IMR-90 (cell line): ENCODE results near the gene CLMP. TPM values are rescaled to one million over a fixed set of nuclear protein-coding genes. Genes with fewer than 3 reads are reported as not detected.

Experiments used
- ATAC-seq: fragments of 200-7000 bp; cut with Tn5 transposase; 2 replicates; pipeline ENCODE4 v1.9.1; 2020; ENCODE audit warnings: low read depth, mild to moderate bottlenecking, moderate library complexity
- BruUV-seq: library from RNA; stranded (reverse); fragments of 400-500 nt; replicated peaks from 2 replicates; lab custom pipeline; 2021; lab: Mats Ljungman, UMichigan
- CTCF ChIA-PET: fragments of 300-600 bp; formaldehyde crosslinking; extraction: SDS; loops from one replicate; lab custom pipeline; 2021; ENCODE audit warnings: antibody characterized with exemption; lab: Yijun Ruan, JAX
- POLR2A ChIA-PET: fragments of 300-600 bp; sonication (Branson Sonifier 250); formaldehyde crosslinking; loops from one replicate; lab custom pipeline; 2022; ENCODE audit warnings: antibody characterized with exemption; ENCODE audit not compliant: unreplicated experiment; lab: Charles Lee
- DNase-seq: peaks from one replicate; pipeline ENCODE4 v3.0.0; 2013
- H2AFZ ChIP-seq: replicated peaks from 2 replicates; pipeline ENCODE3; 2013; ENCODE audit warnings: low read length, mild to moderate bottlenecking; ENCODE audit not compliant: poor library complexity
- H2AK5ac ChIP-seq: 2 replicates; pipeline ENCODE4 v1.6.1; 2013; ENCODE audit warnings: low read depth, low read length, inconsistent platforms
- H2AK9ac ChIP-seq: replicated peaks from 2 replicates; pipeline ENCODE3; 2013; ENCODE audit warnings: mild to moderate bottlenecking, low read depth, low read length, moderate library complexity; ENCODE audit not compliant: poor library complexity
- H2BK120ac ChIP-seq: 2 replicates; pipeline ENCODE4 v1.6.1; 2013; ENCODE audit warnings: low read depth, low read length, inconsistent platforms
- H2BK15ac ChIP-seq: 3 replicates; pipeline ENCODE4 v1.6.1; 2013; ENCODE audit warnings: low read depth, low read length, inconsistent platforms
- H2BK20ac ChIP-seq: 2 replicates; pipeline ENCODE4 v1.6.1; 2013; ENCODE audit warnings: low read depth, mild to moderate bottlenecking, inconsistent platforms, low read length, moderate library complexity
- H2BK5ac ChIP-seq: 2 replicates; pipeline ENCODE4 v1.6.1; 2013; ENCODE audit warnings: mild to moderate bottlenecking, low read depth, low read length, inconsistent platforms; ENCODE audit not compliant: poor library complexity, severe bottlenecking
- H3K14ac ChIP-seq: replicated peaks from 2 replicates; pipeline ENCODE4 v1.6.1; 2013; ENCODE audit warnings: low read depth, low read length, inconsistent platforms
- H3K18ac ChIP-seq: 2 replicates; pipeline ENCODE4 v1.6.1; 2013; ENCODE audit warnings: low read depth, low read length, control low read depth
- H3K23ac ChIP-seq: 2 replicates; pipeline ENCODE4 v1.6.1; 2013; ENCODE audit warnings: low read depth, low read length, inconsistent platforms
- H3K27ac ChIP-seq: 2 replicates; pipeline ENCODE4 v1.5.1; 2013; ENCODE audit warnings: mild to moderate bottlenecking, control low read depth, low read length; ENCODE audit not compliant: insufficient read depth
- H3K27me3 ChIP-seq: 2 replicates; pipeline ENCODE4 v1.6.1; 2013; ENCODE audit warnings: low read length; ENCODE audit not compliant: control insufficient read depth, insufficient read depth
- H3K36me3 ChIP-seq: 2 replicates; pipeline ENCODE4 v1.6.1; 2013; ENCODE audit warnings: low read length, mixed read lengths; ENCODE audit not compliant: control insufficient read depth, insufficient read depth
- H3K4ac ChIP-seq: 2 replicates; pipeline ENCODE4 v1.6.1; 2013; ENCODE audit warnings: low read depth, low read length, inconsistent platforms
- H3K4me1 ChIP-seq: 2 replicates; pipeline ENCODE4 v1.6.1; 2013; ENCODE audit warnings: low read length, mixed read lengths; ENCODE audit not compliant: control insufficient read depth, insufficient read depth
- H3K4me2 ChIP-seq: 2 replicates; pipeline ENCODE4 v1.6.1; 2013; ENCODE audit warnings: low read depth, mild to moderate bottlenecking, control low read depth, low read length, moderate library complexity
- H3K4me3 ChIP-seq: 2 replicates; pipeline ENCODE4 v1.5.1; 2013; ENCODE audit warnings: low read depth, mild to moderate bottlenecking, control low read depth, low read length, moderate library complexity; ENCODE audit not compliant: insufficient read depth
- H3K56ac ChIP-seq: 2 replicates; pipeline ENCODE4 v1.6.1; 2013; ENCODE audit warnings: low read length, inconsistent platforms; ENCODE audit not compliant: insufficient read depth; ENCODE audit errors: extremely low read depth
- H3K79me1 ChIP-seq, 2 experiments: 2 replicates each; pipeline ENCODE4 v1.6.1; 2013; ENCODE audit warnings: low read length in 2 of 2, inconsistent platforms in 1 of 2, low read depth in 1 of 2
- H3K9ac ChIP-seq: 2 replicates; pipeline ENCODE4 v1.6.1; 2013; ENCODE audit warnings: low read depth, low read length, control low read depth
- H3K9me1 ChIP-seq: 2 replicates; pipeline ENCODE4 v1.6.1; 2013; ENCODE audit warnings: low read length, inconsistent platforms; ENCODE audit not compliant: insufficient read depth
- H3K9me3 ChIP-seq: 2 replicates; pipeline ENCODE4 v1.6.1; 2013; ENCODE audit warnings: low read length; ENCODE audit not compliant: control insufficient read depth, insufficient read depth
- H4K20me1 ChIP-seq: 2 replicates; pipeline ENCODE4 v1.6.1; 2013; ENCODE audit warnings: low read length, inconsistent platforms; ENCODE audit not compliant: insufficient read depth
- H4K5ac ChIP-seq: 2 replicates; pipeline ENCODE4 v1.6.1; 2013; ENCODE audit warnings: mild to moderate bottlenecking, low read depth, low read length, control low read depth
- H4K8ac ChIP-seq, 2 experiments: 2 replicates each; pipeline ENCODE4 v1.6.1; 2013; ENCODE audit warnings: low read depth in 2 of 2, low read length in 2 of 2, control low read depth in 1 of 2, inconsistent platforms in 1 of 2
- H4K91ac ChIP-seq: 2 replicates; pipeline ENCODE4 v1.6.1; 2013; ENCODE audit warnings: low read depth, low read length, inconsistent platforms; ENCODE audit not compliant: insufficient read depth
- CEBPB ChIP-seq: IDR thresholded peaks from 2 replicates; pipeline ENCODE4 v1.6.1; 2012; ENCODE audit warnings: low read depth, low read length, improper control_type of control experiment
- MAFK ChIP-seq: IDR thresholded peaks from 2 replicates; pipeline ENCODE4 v1.6.1; 2012; ENCODE audit warnings: low read depth, low read length, improper control_type of control experiment
- WGBS, 2 experiments: methylation state at CpG; one replicate each; pipeline versions ENCODE4 v1.1.5 to v1.1.7; 2013; ENCODE audit warnings: missing lambda C conversion rate in 2 of 2; ENCODE audit not compliant: insufficient read length in 1 of 2; ENCODE audit errors: extremely low coverage in 2 of 2; 5-methylcytosine and 5-hydroxymethylcytosine counted together
- dilution Hi-C: fragments of 300-500 bp; cut with HindIII; formaldehyde crosslinking; loops from one replicate; pipeline ENCODE4 v1.14.3; 2018; ENCODE audit warnings: low sequenced_read_pairs; ENCODE audit not compliant: unreplicated experiment
- in situ Hi-C: fragments of 300-500 bp; cut with MboI; formaldehyde crosslinking; loops from 3 replicates; pipeline ENCODE4 v1.14.3; 2019; ENCODE audit warnings: low sequenced_read_pairs, inconsistent platforms, mixed read lengths
- intact Hi-C: fragments of 100-400 bp; cut with micrococcal nuclease; formaldehyde crosslinking; loops from 2 replicates; pipeline ENCODE4 v1.10.0; 2022
- polyA plus RNA-seq, 3 experiments: library from polyadenylated mRNA; depleted of rRNA; stranded (reverse); fragments of >200 nt; gene quantifications; 2 replicates each; pipeline ENCODE4 v1.2.3, GENCODE V29; 2012; ENCODE audit warnings: low replicate concordance in 1 of 3
- total RNA-seq: library from RNA; depleted of rRNA; stranded (reverse); fragments of >200 nt; gene quantifications from 2 replicates; pipeline ENCODE4 v1.2.3, GENCODE V29; 2012
- TF ChIP-seq, protein P1 (sequence below): fragments of 150-350 bp; IDR thresholded peaks from 2 replicates; pipeline ENCODE4 v1.6.1; 2017; ENCODE audit warnings: mild to moderate bottlenecking, antibody characterized with exemption, low read length, low read depth

The CLMP gene
- total and polyA plus RNA-seq, 2 of the 4 experiments (the other 2 are of a cell fraction): 54.7 to 95.7 TPM

DNA sequence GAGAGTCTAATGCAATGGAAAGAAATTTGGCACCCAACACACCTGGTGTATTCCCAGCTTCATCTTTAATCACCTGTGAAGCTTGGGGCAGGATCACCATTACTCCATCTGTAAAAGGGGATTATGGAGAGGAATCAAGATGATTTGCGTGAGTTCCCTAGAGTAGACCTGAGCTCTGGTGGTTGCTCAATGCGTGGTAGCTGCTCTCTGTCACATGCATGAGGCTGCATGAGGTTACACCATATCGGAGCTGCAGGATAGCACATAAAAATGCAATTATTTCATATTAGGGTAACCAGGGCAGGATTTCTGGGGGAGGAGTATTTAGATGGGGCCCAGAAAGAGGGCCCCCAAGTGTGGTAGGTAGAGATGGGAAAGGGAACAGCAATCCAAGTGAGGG lies 35.3 kb upstream of the CLMP start (continued):
- TF ChIP-seq, protein P1, sequence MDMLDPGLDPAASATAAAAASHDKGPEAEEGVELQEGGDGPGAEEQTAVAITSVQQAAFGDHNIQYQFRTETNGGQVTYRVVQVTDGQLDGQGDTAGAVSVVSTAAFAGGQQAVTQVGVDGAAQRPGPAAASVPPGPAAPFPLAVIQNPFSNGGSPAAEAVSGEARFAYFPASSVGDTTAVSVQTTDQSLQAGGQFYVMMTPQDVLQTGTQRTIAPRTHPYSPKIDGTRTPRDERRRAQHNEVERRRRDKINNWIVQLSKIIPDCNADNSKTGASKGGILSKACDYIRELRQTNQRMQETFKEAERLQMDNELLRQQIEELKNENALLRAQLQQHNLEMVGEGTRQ: no peak

DNA sequence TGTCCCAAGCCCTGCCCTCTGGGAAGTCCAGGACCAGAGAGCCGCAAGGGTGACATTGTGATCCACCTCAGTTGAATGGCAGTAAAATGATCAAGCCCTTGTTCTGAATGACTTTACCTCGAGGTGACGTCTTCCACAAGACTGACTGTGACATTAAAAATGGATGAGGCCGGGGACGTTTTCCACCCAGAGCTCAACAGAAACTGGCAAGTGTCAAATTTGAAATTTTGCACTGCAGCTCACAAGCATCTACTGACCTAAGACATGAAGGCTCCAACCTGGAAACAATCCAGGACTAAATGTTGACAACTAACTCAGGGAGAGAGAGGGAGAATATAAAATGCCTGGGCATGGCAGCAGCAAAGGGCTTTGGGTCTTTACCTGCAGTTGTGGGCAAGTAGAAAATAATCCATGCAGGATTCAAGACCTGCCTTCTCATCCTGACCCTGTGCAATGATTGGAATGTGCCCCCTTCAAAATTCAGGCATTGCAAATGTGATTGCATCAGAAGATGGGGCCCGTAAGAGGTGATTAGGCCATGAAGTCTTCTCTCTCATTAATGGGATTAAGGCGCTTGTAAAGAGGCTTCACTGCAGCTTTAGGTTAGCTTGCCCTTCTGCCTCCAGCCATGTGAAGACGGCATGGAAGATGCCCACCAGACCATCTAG lies 33.6 kb upstream of the CLMP start:
- Histone ChIP-seq H3K27ac (no peak overlapping the region), H3K9me1 (peaks cover 10% of the 10 kb centered on the region; the same call in 1 of the 2 replicates), H3K9ac (no peak overlapping the region), H2BK5ac (no peak overlapping the region), H3K27me3 (no peaks in the 10 kb centered on the region), H3K18ac (peak overlapping the region; percentile 60), H2AFZ (no peak overlapping the region), H3K23ac (peak overlapping the region; percentile 46; the same call in 1 of the 2 replicates), H3K56ac (no peak overlapping the region), H3K36me3 (no peaks in the 10 kb centered on the region), H4K8ac (peak overlapping the region in 1 of 2 experiments; percentile 37; a peak in 2 of 4 replicates), H3K4me3 (no peak overlapping the region), H2BK20ac (peak overlapping the region; percentile 64; the same call in 1 of the 2 replicates), H2AK9ac (peak overlapping the region; percentile 31), H4K5ac (0 out of 2 replicates have a peak overlapping the region, but pooled peaks have one; percentile 22), H3K4me1 (peaks cover 20% of the 10 kb centered on the region), H3K14ac (0 out of 2 replicates have a peak overlapping the region, but pooled peaks have one; percentile 27), H4K20me1 (no peaks in the 10 kb centered on the region), H2BK120ac (peak overlapping the region; percentile 54), H2BK15ac (peak overlapping the region; percentile 80; the same call in 1 of the 3 replicates), H2AK5ac (peak overlapping the region; percentile 62), H4K91ac (peak overlapping the region; percentile 5; the same call in 1 of the 2 replicates), H3K79me1 (no peaks in the 10 kb centered on the region), H3K4ac (peak overlapping the region; percentile 27), H3K9me3 (no peaks in the 10 kb centered on the region), H3K4me2 (no peak overlapping the region)
- TF ChIP-seq MAFK: no peak
- peak; percentile 52 for TF ChIP-seq CEBPB
- WGBS, 2 experiments: 80% methylated on average over 2 of the region's 8 CpGs; no CpG with 5 or more reads in 1 of the 2 experiments
- BruUV-seq: no TSS peak
- POLR2A ChIA-PET: no interaction called here
- intact Hi-C loops: no loop called here
- CTCF ChIA-PET: no interaction called here
- DNase-seq (no peak), ATAC-seq (no peak)
- in situ Hi-C loops: no loop called here
- dilution Hi-C loops: no loop called here
